GM12873 (cell line): ENCODE results near the gene POLR3H.

Source experiments
- TF ChIP-seq, protein P1 (sequence below): IDR thresholded peaks from 2 replicates; pipeline ENCODE4 v1.5.1; 2012; ENCODE audit warnings: low read depth, mild to moderate bottlenecking, moderate library complexity, low read length, control low read depth; ENCODE audit not compliant: insufficient read depth; ENCODE audit errors: missing control alignments

POLR3H gene

GRCh38 chr22:41531715-41532477 lies 12.4 kb downstream of the POLR3H start:
- TF ChIP-seq, protein P1, sequence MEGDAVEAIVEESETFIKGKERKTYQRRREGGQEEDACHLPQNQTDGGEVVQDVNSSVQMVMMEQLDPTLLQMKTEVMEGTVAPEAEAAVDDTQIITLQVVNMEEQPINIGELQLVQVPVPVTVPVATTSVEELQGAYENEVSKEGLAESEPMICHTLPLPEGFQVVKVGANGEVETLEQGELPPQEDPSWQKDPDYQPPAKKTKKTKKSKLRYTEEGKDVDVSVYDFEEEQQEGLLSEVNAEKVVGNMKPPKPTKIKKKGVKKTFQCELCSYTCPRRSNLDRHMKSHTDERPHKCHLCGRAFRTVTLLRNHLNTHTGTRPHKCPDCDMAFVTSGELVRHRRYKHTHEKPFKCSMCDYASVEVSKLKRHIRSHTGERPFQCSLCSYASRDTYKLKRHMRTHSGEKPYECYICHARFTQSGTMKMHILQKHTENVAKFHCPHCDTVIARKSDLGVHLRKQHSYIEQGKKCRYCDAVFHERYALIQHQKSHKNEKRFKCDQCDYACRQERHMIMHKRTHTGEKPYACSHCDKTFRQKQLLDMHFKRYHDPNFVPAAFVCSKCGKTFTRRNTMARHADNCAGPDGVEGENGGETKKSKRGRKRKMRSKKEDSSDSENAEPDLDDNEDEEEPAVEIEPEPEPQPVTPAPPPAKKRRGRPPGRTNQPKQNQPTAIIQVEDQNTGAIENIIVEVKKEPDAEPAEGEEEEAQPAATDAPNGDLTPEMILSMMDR: no peak

DNA sequence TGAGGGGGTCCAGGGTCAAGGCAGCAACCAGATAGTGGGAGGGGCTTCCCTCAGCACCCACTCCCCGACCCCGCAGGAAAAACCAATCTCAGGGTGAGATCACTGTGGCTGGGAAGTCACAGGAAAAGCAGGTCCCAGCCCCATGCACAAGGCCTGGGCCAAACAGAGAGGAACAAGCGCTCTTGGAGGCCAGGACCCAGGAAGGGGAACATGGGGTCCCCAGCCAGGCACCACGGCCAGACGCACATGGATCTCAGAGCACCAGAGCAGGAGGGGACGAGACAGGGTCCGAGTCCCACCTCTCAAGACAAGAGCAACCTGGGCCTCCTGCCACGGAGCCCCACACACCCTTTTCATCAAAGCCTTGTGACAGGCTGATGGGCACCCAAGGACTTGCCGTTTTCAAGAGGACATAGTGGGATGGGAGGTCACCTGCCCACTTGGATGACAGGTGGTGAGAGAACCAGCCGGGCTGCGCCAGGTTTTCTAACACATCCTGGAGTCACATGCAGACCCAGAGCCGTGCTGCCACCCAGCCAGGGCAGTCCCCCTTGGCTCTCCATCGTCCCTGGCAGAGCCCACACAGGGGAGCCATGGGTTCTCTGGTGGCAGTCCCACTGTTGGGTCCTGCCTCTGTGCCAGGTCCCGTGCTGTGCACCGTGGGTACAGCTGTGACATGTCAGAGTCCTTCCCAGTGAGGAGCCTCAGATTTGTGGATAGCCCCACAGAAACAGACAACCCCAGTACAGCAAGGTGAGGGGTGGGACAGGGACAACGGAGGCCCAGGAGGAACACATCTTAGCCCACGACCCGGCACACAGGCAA lies 13.2 kb downstream of the POLR3H start:
- TF ChIP-seq, protein P1: no peak

DNA sequence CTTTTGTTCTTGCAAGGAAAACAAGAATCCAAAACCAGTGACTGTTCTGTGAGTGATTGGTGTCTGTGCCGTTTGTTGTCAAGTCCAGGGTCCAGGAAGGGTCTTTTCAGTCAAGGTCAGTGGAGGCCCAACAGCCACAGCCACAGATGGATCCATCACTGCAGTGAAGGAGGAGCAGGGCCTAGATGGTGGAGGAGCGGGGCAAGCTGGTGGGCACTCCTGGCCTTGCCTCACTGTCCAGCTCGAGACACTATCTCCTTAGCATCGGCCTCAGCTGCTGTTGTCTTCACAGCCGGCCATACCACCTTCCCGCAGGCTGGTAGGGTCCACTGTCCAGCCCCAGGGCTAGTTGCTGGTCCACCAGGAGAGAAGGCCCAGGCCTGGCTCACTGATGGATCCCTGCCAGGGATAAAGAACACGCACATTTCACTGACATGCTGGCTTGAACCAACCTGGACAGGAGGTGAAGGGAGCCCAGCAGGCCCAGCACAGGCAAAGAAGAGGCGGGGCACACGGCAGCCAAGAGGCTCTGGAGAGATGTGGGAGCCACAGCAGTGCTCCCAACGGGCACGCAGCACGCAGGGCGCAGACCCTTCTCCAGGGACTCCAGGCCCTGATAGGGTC lies 15.2 kb downstream of the POLR3H start:
- TF ChIP-seq, protein P1: no peak

GRCh38 chr22:41528132-41528766 lies 16.0 kb downstream of the POLR3H start:
- TF ChIP-seq, protein P1: no peak

DNA sequence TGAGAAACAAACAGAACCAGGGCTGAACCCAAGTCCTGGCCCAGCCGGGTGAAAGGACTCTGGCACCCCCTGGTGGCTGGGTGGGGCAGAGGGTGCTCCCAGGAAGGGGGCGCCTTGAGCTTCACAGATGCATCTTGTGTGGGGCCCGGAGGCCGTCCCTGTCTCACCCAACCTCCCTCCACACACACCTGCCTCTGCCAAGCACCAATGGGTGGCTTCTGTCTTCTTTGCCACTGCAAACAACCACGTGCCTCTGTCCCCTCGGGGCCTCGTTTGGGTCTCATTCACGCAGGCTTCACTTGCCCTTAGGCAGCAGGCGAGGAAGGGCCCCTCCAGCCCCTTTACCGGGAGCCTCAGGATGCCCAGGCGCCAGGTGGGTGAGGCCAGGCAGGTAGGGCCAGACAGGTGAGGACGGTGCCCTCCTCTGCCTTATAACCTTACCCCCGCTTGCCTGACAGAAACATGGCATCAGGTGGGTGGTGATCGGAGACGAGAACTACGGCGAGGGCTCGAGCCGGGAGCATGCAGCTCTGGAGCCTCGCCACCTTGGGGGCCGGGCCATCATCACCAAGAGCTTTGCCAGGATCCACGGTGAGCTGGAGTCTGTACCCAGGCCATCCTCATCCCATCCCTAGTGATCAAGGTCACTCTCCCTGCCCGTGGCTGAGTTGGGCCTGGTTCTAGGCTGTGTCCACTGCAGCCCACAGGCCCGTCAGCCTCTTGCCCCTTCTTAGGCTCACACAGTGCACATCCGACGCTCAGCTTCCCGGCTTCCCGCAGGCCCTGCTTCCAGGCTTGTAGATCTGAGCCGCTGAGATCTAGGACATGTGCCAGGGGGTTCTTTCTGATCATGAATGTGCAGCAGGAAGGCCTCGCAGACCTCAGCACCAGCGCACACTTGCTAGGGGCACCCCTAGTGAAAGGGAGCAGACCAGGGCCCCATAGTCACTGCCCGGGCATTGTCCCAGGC lies 17.2 kb downstream of the POLR3H start:
- TF ChIP-seq, protein P1: peak; percentile 92

DNA sequence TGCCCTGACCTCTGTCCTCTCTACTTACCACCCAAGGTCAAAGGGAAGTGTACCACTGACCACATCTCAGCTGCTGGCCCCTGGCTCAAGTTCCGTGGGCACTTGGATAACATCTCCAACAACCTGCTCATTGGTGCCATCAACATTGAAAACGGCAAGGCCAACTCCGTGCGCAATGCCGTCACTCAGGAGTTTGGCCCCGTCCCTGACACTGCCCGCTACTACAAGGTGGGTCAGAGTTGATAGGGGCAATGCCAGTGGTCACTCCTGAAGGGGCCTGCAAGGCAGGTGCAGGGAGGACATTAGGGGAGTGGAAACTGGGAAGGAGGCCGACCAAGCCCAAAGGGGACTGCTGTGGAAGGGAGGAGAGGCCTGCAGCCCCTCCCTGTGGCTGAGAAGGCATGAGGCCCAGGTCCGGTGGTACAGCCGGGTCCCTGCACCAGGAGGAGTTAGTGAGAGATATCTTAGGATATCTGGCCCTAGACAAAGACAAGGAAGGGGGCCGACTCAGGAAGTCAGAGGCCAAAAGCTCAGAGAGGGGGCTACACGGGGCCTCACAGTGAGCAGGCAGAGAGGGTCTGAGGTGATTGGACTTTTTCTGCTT lies 17.9 kb downstream of the POLR3H start:
- TF ChIP-seq, protein P1: no peak
